Thoracic aorta (tissue), 2 donors: ENCODE measurements around the gene PODNL1. TPM values are rescaled to one million over a fixed set of nuclear protein-coding genes. Genes with fewer than 3 reads are reported as not detected.

Source experiments
- ATAC-seq: fragments of 150-250 bp; one replicate; pipeline ENCODE4 v1.8.0; 2017; ENCODE audit warnings: low read depth; ENCODE audit not compliant: insufficient number of reproducible peaks, low FRiP score
- DNase-seq: peaks from one replicate; pipeline ENCODE4 v3.0.0-alpha.2; 2020; ENCODE audit warnings: low spot score
- H3K27ac ChIP-seq, 2 donors: fragments of 200-600 bp; sonication (generic); 1 replicate in 1 of 2; 2 replicates in 1 of 2; pipeline ENCODE4 v1.5.1; 2016; ENCODE audit warnings: mild to moderate bottlenecking in 2 of 2, moderate library complexity in 2 of 2
- H3K27me3 ChIP-seq: fragments of 200-600 bp; sonication (generic); replicated peaks from 2 replicates; pipeline ENCODE4 v1.6.0; 2016; ENCODE audit warnings: mild to moderate bottlenecking; ENCODE audit not compliant: insufficient read depth
- H3K36me3 ChIP-seq: fragments of 200-600 bp; sonication (generic); one replicate; pipeline ENCODE4 v1.5.1; 2016
- H3K4me1 ChIP-seq, 2 donors: fragments of 200-600 bp; sonication (generic); 1 replicate in 1 of 2; 2 replicates in 1 of 2; pipeline versions ENCODE4 v1.5.1 to v1.6.0; 2016; ENCODE audit warnings: low read depth in 2 of 2, mild to moderate bottlenecking in 1 of 2; ENCODE audit not compliant: control insufficient read depth in 1 of 2
- H3K4me3 ChIP-seq: fragments of 200-600 bp; sonication (generic); 2 replicates; pipeline ENCODE4 v1.5.1; 2016; ENCODE audit warnings: mild to moderate bottlenecking
- H3K9me3 ChIP-seq: fragments of 200-600 bp; sonication (generic); 2 replicates; pipeline ENCODE4 v1.5.1; 2016
- CTCF ChIP-seq: fragments of 200-600 bp; sonication (generic); IDR thresholded peaks from one replicate; pipeline ENCODE4 v1.5.1; 2019; ENCODE audit warnings: antibody characterized with exemption
- total RNA-seq, 2 donors: library from RNA; depleted of rRNA; stranded (reverse); fragments of >200 nt; gene quantifications; one replicate each; pipeline versions ENCODE4 v1.1.0 to v1.2.3, GENCODE V29; 2016

Gene PODNL1
- total RNA-seq, 2 donors from 2014 or later: 3.5 to 9.9 TPM

DNA sequence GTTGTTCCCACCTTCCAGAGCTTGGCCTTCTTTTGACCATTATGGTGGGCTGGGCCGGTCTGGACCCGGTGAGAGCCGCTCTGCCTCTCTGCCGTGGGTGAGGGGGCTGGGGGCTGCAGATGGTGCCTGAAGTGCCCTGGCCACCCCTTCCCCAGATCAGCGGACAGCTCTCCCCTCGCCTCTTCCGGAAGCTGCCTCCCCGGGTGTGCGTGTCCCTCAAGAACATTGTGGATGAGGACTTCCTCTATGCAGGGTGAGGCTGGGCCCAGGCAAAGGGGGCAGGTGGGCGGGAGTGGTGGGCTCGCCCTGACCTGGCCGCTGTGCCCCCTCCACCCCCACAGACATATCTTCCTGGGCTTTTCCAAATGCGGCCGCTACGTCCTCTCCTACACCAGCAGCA is 16.0 kb upstream of the PODNL1 start:
- Histone ChIP-seq H3K27me3 (no peaks in the 10 kb centered on the region), H3K9me3 (no peaks in the 10 kb centered on the region), H3K4me1 (peaks cover 0 to 13% of the 10 kb centered on the region in 2 donors), H3K4me3 (no peak overlapping the region), H3K27ac (no peak overlapping the region), H3K36me3 (peaks cover 30% of the 10 kb centered on the region)
- DNase-seq (no peak), ATAC-seq (no peak)
- no peak for TF ChIP-seq CTCF

DNA sequence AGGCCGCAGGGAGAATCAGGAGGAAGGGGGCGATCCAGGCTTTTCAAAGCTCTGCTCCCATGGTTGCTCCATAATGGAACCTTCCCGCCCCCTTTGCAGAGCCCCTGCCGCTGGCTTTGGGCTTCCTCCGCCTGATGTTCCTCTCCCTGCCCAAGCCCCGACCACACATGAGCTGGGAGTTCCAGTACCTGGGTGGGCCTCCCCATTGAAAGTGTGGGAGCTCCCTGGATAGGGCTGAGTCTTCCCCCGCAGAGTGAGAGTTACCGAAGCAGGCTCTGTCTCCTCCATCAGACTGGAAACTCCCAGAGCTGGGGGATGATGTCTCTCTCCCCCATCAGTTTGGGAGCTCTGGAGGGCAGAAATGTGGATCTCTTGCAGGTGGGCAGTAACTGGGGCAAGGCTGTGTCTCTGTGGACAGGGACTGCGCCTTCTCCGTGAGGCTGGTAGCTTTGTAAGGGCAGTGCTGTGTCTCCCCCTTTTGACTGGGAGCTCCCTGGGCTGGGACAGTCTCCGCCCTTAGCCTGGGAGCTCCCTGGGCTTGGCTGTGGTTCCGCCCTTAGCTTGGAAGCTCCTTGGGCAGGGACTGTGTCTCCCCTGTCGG is 14.8 kb upstream of the PODNL1 start:
- no peak for TF ChIP-seq CTCF
- DNase-seq (no peak), ATAC-seq (no peak)
- Histone ChIP-seq H3K9me3 (no peaks in the 10 kb centered on the region), H3K27me3 (no peaks in the 10 kb centered on the region), H3K4me1 (peaks cover 0 to 13% of the 10 kb centered on the region in 2 donors), H3K27ac (no peak overlapping the region), H3K36me3 (peaks cover 21% of the 10 kb centered on the region), H3K4me3 (peak overlapping the region; percentile 90)

GRCh38 chr19:13952154-13952930 is 14.1 kb upstream of the PODNL1 start, which contains the start of gene DCAF15:
Gene DCAF15, plus strand, starts transcription at chr19:13952509. Its CDS starts 4 bp downstream, at chr19:13952513.
- Histone ChIP-seq H3K36me3 (peaks cover 21% of the 10 kb centered on the region), H3K4me3 (peak within 1 kb of the TSS; percentile 90), H3K27ac (peak within 1 kb of the TSS; percentile 59 to 79), H3K4me1 (peaks cover 0 to 13% of the 10 kb centered on the region in 2 donors), H3K9me3 (no peaks in the 10 kb centered on the region), H3K27me3 (no peaks in the 10 kb centered on the region)
- TF ChIP-seq CTCF: no peak
- DNase-seq (peak; percentile 97), ATAC-seq (peak; percentile 100)

DNA sequence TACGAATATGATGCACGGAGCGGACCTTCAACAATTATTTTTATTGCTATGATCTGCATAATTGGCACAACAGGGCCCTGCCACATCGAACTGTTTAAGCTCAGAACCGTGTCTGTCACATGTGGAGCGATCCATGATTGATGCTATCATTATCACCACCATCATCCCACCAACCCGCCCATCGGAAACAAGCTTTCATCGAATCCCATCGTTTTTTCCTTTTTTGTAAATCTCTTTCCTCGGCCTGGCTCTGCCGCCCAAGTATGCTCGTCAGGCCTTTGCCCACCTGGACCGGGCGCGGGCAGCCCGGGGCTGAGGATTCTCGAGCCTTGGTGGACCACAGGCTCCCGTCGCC is 13.6 kb upstream of the PODNL1 start:
- Histone ChIP-seq H3K27me3 (no peaks in the 10 kb centered on the region), H3K36me3 (peaks cover 20% of the 10 kb centered on the region), H3K27ac (no peak overlapping the region), H3K4me3 (peak overlapping the region; percentile 90), H3K4me1 (peaks cover 0 to 13% of the 10 kb centered on the region in 2 donors), H3K9me3 (no peaks in the 10 kb centered on the region)
- DNase-seq (no peak), ATAC-seq (no peak)
- no peak for TF ChIP-seq CTCF

DNA sequence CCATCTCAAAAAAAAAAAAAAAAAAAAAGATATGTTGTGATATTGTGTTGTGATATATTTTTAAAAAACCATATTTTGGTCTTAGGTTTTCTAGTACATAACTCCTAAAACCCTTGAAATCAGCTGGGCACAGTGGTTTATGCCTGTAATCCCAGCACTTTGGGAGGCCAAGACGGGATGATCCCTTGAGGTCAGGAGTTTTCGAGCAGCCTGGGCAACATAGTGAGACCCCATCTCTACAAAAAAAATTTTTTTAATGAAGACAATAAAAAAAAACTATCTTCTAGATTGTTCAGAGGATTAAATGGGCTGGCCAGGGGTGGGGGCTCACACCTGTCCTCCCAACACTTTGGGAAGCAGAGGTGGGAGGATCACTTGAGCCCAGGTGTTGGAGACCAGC is 12.8 kb upstream of the PODNL1 start:
- H3K36me3 ChIP-seq: peaks cover 13% of the 10 kb centered on the region
- H3K27me3 ChIP-seq: no peaks in the 10 kb centered on the region
- H3K4me3 ChIP-seq: no peak overlapping the region
- no peaks in the 10 kb centered on the region for H3K9me3 ChIP-seq
- no peak overlapping the region for H3K27ac ChIP-seq
- no peak for ATAC-seq
- no peak for DNase-seq
- no peak for TF ChIP-seq CTCF
- peaks cover 0 to 13% of the 10 kb centered on the region in 2 donors for H3K4me1 ChIP-seq
